Gastroesophageal sphincter (tissue), 4 donors: ENCODE data around the gene AUTS2. TPM values are rescaled to one million over a fixed set of nuclear protein-coding genes. Genes with fewer than 3 reads are reported as not detected.

Experiments used
- ATAC-seq: fragments of 150-250 bp; one replicate; pipeline ENCODE4 v1.9.1; 2016; ENCODE audit warnings: mild to moderate bottlenecking, moderate library complexity
- H3K27ac ChIP-seq, 4 donors: fragments of 200-600 bp; sonication (generic) in 3 of 4; 1 replicate in 3 of 4; 2 replicates in 1 of 4; pipeline ENCODE4 v1.5.1; 2016 to 2019
- H3K27me3 ChIP-seq: fragments of 200-600 bp; sonication (generic); one replicate; pipeline ENCODE4 v1.5.1; 2019
- H3K36me3 ChIP-seq, 2 donors: fragments of 200-600 bp; sonication (generic); one replicate each; pipeline ENCODE4 v1.5.1; 2019; ENCODE audit warnings: control low read depth in 1 of 2
- H3K4me1 ChIP-seq, 3 donors: fragments of 200-600 bp; sonication (generic); 1 replicate in 2 of 3; 2 replicates in 1 of 3; pipeline ENCODE4 v1.5.1; 2016 to 2019; ENCODE audit warnings: control low read depth in 2 of 3
- H3K4me3 ChIP-seq, 2 donors: fragments of 200-600 bp; sonication (generic); one replicate each; pipeline ENCODE4 v1.5.1; 2019; ENCODE audit warnings: mild to moderate bottlenecking in 1 of 2, moderate library complexity in 1 of 2
- H3K9me3 ChIP-seq, 3 donors: fragments of 200-600 bp; sonication (generic); one replicate each; pipeline ENCODE4 v1.5.1; 2017 to 2019; ENCODE audit warnings: control low read depth in 2 of 3
- EP300 ChIP-seq: sonication (generic); formaldehyde crosslinking; IDR thresholded peaks from one replicate; pipeline ENCODE4 v1.6.1; 2017; ENCODE audit warnings: antibody characterized with exemption, mild to moderate bottlenecking
- POLR2A ChIP-seq, 2 donors: fragments of 450-650 bp; IDR thresholded peaks; one replicate each; pipeline ENCODE4 v1.6.1; 2017; ENCODE audit warnings: antibody characterized with exemption in 2 of 2, mild to moderate bottlenecking in 2 of 2, moderate library complexity in 1 of 2
- POLR2AphosphoS5 ChIP-seq: sonication (generic); formaldehyde crosslinking; IDR thresholded peaks from one replicate; pipeline ENCODE4 v1.6.1; 2017; ENCODE audit warnings: antibody characterized with exemption
- WGBS, 2 donors: methylation state at CpG; one replicate each; pipeline ENCODE4 v1.1.5; 2018; ENCODE audit warnings: low coverage in 1 of 2; 5-methylcytosine and 5-hydroxymethylcytosine counted together
- total RNA-seq, 4 donors: library from RNA; depleted of rRNA; stranded (reverse); fragments of >200 nt; gene quantifications; one replicate each; pipeline ENCODE4 v1.1.0, GENCODE V29; 2016
- TF ChIP-seq, protein P1 (sequence below), 4 experiments: fragments of 200-600 bp in 2 of 4; fragments of 450-650 bp in 2 of 4; sonication (generic) in 1 of 4; IDR thresholded peaks; one replicate each; pipeline ENCODE4 v1.5.1; 2017 to 2019; ENCODE audit warnings: antibody characterized with exemption in 4 of 4, mild to moderate bottlenecking in 2 of 4, moderate library complexity in 2 of 4

The AUTS2 gene
- total RNA-seq, 4 donors from 2014 or later, result 12.2 to 48.7 (median 44.1) TPM

DNA sequence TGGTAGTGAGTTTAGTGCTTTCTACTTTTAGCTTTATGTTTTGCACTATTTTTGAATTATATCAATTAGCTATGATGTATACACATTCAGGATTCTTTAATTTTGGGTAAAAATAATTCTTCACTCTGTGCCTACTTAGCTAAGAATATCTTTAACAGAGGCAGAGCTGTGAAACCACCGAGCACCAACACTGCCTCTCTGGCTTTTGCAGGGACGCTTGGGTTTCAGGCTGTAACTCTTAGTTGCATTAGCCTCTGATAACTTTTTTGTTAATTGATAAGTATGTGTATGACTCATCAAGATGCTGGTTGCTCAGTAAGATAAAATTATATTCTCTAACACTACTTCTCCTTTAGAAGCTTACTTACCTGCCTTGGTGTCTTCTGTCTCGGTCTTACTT, 738.3 kb downstream of the AUTS2 start:
- no peak overlapping the region for H3K27ac ChIP-seq
- no peak for ATAC-seq
- no peaks in the 10 kb centered on the region for H3K27me3 ChIP-seq
- WGBS, 2 donors, result 90 to 93% methylated on average over 2 to 3 of the region's 3 CpGs
- H3K9me3 ChIP-seq, result no peaks in the 10 kb centered on the region
- no peak for TF ChIP-seq POLR2AphosphoS5
- H3K36me3 ChIP-seq, result no peaks in the 10 kb centered on the region
- H3K4me3 ChIP-seq, result no peak overlapping the region
- H3K4me1 ChIP-seq, result no peaks in the 10 kb centered on the region

DNA sequence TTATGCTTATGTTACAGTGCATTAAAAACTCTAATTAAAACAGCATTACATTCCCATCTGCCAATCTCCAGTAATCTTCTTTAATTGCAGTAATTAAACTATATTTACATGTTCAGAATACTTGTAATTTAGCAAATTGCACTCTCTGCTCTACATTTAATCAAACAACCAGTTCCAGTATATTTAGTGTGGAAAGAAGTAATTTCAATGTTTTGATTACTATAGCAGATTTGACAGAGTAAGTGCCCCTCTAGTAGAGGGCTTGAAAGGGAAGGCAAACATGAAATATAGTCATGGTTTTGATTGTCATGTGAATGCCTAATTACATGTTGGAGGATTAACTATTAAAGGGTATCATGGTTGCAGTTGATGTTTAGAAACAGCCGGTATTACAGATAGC, 739.7 kb downstream of the AUTS2 start:
- Histone ChIP-seq H3K27me3 (no peaks in the 10 kb centered on the region), H3K36me3 (no peaks in the 10 kb centered on the region), H3K4me3 (no peak overlapping the region), H3K9me3 (no peaks in the 10 kb centered on the region), H3K27ac (no peak overlapping the region), H3K4me1 (no peaks in the 10 kb centered on the region)
- TF ChIP-seq, protein P1, sequence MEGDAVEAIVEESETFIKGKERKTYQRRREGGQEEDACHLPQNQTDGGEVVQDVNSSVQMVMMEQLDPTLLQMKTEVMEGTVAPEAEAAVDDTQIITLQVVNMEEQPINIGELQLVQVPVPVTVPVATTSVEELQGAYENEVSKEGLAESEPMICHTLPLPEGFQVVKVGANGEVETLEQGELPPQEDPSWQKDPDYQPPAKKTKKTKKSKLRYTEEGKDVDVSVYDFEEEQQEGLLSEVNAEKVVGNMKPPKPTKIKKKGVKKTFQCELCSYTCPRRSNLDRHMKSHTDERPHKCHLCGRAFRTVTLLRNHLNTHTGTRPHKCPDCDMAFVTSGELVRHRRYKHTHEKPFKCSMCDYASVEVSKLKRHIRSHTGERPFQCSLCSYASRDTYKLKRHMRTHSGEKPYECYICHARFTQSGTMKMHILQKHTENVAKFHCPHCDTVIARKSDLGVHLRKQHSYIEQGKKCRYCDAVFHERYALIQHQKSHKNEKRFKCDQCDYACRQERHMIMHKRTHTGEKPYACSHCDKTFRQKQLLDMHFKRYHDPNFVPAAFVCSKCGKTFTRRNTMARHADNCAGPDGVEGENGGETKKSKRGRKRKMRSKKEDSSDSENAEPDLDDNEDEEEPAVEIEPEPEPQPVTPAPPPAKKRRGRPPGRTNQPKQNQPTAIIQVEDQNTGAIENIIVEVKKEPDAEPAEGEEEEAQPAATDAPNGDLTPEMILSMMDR (IDR thresholded peaks at IDR 0.05), result no peak
- ATAC-seq, result no peak
- WGBS, 2 donors, result 100% methylated on average over 1 of the region's 1 CpG

DNA sequence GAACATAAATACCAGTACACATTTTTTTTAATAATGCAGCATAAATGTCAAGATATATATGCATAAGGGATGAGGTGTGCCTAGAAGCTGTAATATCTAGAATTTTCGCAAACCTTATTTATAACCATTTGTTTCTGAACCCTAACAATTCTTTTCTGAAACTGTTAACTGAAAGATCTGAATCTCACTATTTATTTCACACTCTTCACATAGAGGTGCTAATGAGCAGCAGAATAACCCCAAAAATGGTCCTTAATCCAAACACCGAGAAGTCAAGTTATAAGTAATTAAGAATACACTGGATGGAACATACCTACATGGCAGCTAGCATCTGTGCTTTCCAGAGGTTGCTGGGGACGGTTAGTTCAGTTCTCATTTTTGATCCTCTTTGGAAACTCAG, 742.0 kb downstream of the AUTS2 start:
- Histone ChIP-seq H3K4me1 (no peaks in the 10 kb centered on the region), H3K27ac (no peak overlapping the region), H3K4me3 (no peak overlapping the region), H3K9me3 (no peaks in the 10 kb centered on the region), H3K36me3 (no peaks in the 10 kb centered on the region), H3K27me3 (no peaks in the 10 kb centered on the region)
- ATAC-seq, result no peak
- WGBS, 2 donors, result 94 to 100% methylated on average over 3 of the region's 3 CpGs
- TF ChIP-seq, protein P1 (IDR thresholded peaks at IDR 0.05), result no peak
- TF ChIP-seq POLR2A (IDR thresholded peaks at IDR 0.05), result no peak
- TF ChIP-seq POLR2AphosphoS5, result no peak
- TF ChIP-seq EP300, result no peak

GRCh38 chr7:70341446-70341845, 743.2 kb downstream of the AUTS2 start:
- no peaks in the 10 kb centered on the region for H3K4me1 ChIP-seq

GRCh38 chr7:70343519-70343918, 745.2 kb downstream of the AUTS2 start:
- Histone ChIP-seq H3K36me3 (no peaks in the 10 kb centered on the region), H3K9me3 (no peaks in the 10 kb centered on the region), H3K27me3 (no peaks in the 10 kb centered on the region), H3K4me1 (no peaks in the 10 kb centered on the region), H3K27ac (no peak overlapping the region), H3K4me3 (no peak overlapping the region)
- TF ChIP-seq, protein P1 (IDR thresholded peaks at IDR 0.05), result no peak
- 59 to 65% methylated on average over 2 of the region's 2 CpGs for WGBS, 2 donors
- ATAC-seq, result no peak

More at GRCh38 chr7:70341446-70341845, 743.2 kb downstream of the AUTS2 start:
- no peak for TF ChIP-seq POLR2AphosphoS5
- no peak for TF ChIP-seq POLR2A (IDR thresholded peaks at IDR 0.05)
- TF ChIP-seq EP300, result no peak
- TF ChIP-seq, protein P1 (IDR thresholded peaks at IDR 0.05), result no peak
- Histone ChIP-seq H3K27ac (no peak overlapping the region), H3K36me3 (no peaks in the 10 kb centered on the region), H3K4me3 (no peak overlapping the region), H3K9me3 (no peaks in the 10 kb centered on the region), H3K27me3 (no peaks in the 10 kb centered on the region)
- WGBS, 2 donors, result 96 to 100% methylated on average over 1 to 2 of the region's 2 CpGs
- no peak for ATAC-seq

- 48 to 75% methylated on average over 2 of the region's 2 CpGs for WGBS, 2 donors
These were observed 746.5 kb downstream of the AUTS2 start for GRCh38 chr7:70344726-70345125.

More at GRCh38 chr7:70344726-70345125, 746.5 kb downstream of the AUTS2 start:
- H3K27me3 ChIP-seq, result no peaks in the 10 kb centered on the region
- TF ChIP-seq POLR2A (IDR thresholded peaks at IDR 0.05) (no peak), EP300 (no peak), POLR2AphosphoS5 (no peak)
- TF ChIP-seq, protein P1 (IDR thresholded peaks at IDR 0.05), result no peak
- no peaks in the 10 kb centered on the region for H3K9me3 ChIP-seq
- H3K36me3 ChIP-seq, result no peaks in the 10 kb centered on the region
- no peaks in the 10 kb centered on the region for H3K4me1 ChIP-seq
- ATAC-seq, result no peak
- no peak overlapping the region for H3K4me3 ChIP-seq
- no peak overlapping the region for H3K27ac ChIP-seq
